ENCODE data around the gene GSAP.

DNA sequence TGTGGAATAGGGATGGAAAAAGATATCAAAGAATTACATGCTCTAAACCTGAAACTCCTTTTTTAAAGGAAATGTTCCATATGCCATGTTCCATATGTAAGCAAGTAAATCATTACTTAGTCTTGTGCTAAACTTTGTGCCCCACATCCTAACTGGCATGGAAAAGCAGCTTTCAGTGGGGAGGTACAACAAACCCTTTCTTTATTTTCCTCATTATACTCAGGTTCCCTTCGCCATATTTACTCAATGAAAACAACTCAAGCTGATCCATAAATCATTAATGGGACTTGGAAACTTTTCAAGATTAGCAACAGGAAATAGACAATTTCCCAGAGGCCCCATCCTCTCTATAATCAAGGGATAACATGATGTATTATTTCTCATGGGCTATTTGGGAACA, 56.0 kb downstream of the GSAP start:
- TF ChIP-seq, protein P1, sequence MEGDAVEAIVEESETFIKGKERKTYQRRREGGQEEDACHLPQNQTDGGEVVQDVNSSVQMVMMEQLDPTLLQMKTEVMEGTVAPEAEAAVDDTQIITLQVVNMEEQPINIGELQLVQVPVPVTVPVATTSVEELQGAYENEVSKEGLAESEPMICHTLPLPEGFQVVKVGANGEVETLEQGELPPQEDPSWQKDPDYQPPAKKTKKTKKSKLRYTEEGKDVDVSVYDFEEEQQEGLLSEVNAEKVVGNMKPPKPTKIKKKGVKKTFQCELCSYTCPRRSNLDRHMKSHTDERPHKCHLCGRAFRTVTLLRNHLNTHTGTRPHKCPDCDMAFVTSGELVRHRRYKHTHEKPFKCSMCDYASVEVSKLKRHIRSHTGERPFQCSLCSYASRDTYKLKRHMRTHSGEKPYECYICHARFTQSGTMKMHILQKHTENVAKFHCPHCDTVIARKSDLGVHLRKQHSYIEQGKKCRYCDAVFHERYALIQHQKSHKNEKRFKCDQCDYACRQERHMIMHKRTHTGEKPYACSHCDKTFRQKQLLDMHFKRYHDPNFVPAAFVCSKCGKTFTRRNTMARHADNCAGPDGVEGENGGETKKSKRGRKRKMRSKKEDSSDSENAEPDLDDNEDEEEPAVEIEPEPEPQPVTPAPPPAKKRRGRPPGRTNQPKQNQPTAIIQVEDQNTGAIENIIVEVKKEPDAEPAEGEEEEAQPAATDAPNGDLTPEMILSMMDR (IDR thresholded peaks at IDR 0.05), result no peak
- no peak for TF ChIP-seq NR2C2 (CRISPR knock-in tag; IDR thresholded peaks at IDR 0.05)
- TF ChIP-seq TCF7 (CRISPR knock-in tag; IDR thresholded peaks at IDR 0.05; ENCODE audit: low read depth), result no peak
- no peak for TF ChIP-seq SP1 (CRISPR knock-in tag; conservative IDR thresholded peaks at IDR 0.05)
- TF ChIP-seq TEAD4 (CRISPR knock-in tag; IDR thresholded peaks at IDR 0.05), result no peak
- TF ChIP-seq ETV6 (CRISPR knock-in tag; IDR thresholded peaks at IDR 0.05), result no peak
- TF ChIP-seq NR3C1 (CRISPR knock-in tag; conservative IDR thresholded peaks at IDR 0.05; ENCODE audit: low read depth), result no peak
- no peak for TF ChIP-seq NFYB (CRISPR knock-in tag; conservative IDR thresholded peaks at IDR 0.05; ENCODE audit: low read depth)
